Prostate gland (tissue), 2 donors: ENCODE results near the gene MARK3. TPM values are rescaled to one million over a fixed set of nuclear protein-coding genes. Genes with fewer than 3 reads are reported as not detected.

Source experiments
- DNase-seq: peaks from one replicate; pipeline ENCODE4 v3.0.0-alpha.2; 2019; ENCODE audit warnings: low spot score
- H3K27ac ChIP-seq, 2 donors: fragments of 200-600 bp; sonication (generic); 2 replicates each; pipeline ENCODE4 v1.5.1; 2017 to 2019
- H3K27me3 ChIP-seq: fragments of 200-600 bp; sonication (generic); replicated peaks from 2 replicates; pipeline ENCODE4 v1.5.1; 2019; ENCODE audit not compliant: insufficient read depth
- H3K36me3 ChIP-seq, 2 donors: fragments of 200-600 bp; sonication (generic); 1 replicate in 1 of 2; 2 replicates in 1 of 2; pipeline versions ENCODE4 v1.5.1 to v1.8.1; 2017 to 2019
- H3K4me1 ChIP-seq: fragments of 200-600 bp; sonication (generic); replicated peaks from 2 replicates; pipeline ENCODE4 v1.5.1; 2019
- H3K4me3 ChIP-seq, 2 donors: fragments of 200-600 bp; sonication (generic); 2 replicates each; pipeline ENCODE4 v1.5.1; 2017 to 2019
- H3K9me3 ChIP-seq: fragments of 200-600 bp; sonication (generic); 2 replicates; pipeline ENCODE4 v1.5.1; 2017
- CTCF ChIP-seq, 4 experiments: fragments of 200-600 bp in 2 of 4; fragments of 450-650 bp in 2 of 4; sonication (generic) in 2 of 4; IDR thresholded peaks; 1 replicate in 3 of 4; 2 replicates in 1 of 4; pipeline ENCODE4 v1.5.1; 2016 to 2019; ENCODE audit warnings: antibody characterized with exemption in 4 of 4, mild to moderate bottlenecking in 2 of 4, moderate library complexity in 2 of 4
- POLR2A ChIP-seq: fragments of 450-650 bp; IDR thresholded peaks from one replicate; pipeline ENCODE4 v1.6.1; 2016; ENCODE audit warnings: antibody characterized with exemption, mild to moderate bottlenecking
- POLR2AphosphoS5 ChIP-seq: sonication (generic); formaldehyde crosslinking; IDR thresholded peaks from one replicate; pipeline ENCODE4 v1.6.1; 2017; ENCODE audit warnings: antibody characterized with exemption
- WGBS: methylation state at CpG from one replicate; pipeline ENCODE4 v1.1.5; 2018; 5-methylcytosine and 5-hydroxymethylcytosine counted together
- intact Hi-C: fragments of 100-400 bp; cut with DNase I; formaldehyde crosslinking; loops from one replicate; pipeline ENCODE4 v1.14.2; 2022
- total RNA-seq, 2 donors: library from RNA; depleted of rRNA; stranded (reverse); fragments of >200 nt; gene quantifications; one replicate each; pipeline ENCODE4 v1.1.0, GENCODE V29; 2016

The MARK3 gene
- total RNA-seq, 2 donors from 2014 or later = 51.5 to 115 TPM

- 71% methylated on average over 6 of the region's 6 CpGs for WGBS
These were observed 44.6 kb upstream of the MARK3 start for GRCh38 chr14:103340480-103341212.

DNA sequence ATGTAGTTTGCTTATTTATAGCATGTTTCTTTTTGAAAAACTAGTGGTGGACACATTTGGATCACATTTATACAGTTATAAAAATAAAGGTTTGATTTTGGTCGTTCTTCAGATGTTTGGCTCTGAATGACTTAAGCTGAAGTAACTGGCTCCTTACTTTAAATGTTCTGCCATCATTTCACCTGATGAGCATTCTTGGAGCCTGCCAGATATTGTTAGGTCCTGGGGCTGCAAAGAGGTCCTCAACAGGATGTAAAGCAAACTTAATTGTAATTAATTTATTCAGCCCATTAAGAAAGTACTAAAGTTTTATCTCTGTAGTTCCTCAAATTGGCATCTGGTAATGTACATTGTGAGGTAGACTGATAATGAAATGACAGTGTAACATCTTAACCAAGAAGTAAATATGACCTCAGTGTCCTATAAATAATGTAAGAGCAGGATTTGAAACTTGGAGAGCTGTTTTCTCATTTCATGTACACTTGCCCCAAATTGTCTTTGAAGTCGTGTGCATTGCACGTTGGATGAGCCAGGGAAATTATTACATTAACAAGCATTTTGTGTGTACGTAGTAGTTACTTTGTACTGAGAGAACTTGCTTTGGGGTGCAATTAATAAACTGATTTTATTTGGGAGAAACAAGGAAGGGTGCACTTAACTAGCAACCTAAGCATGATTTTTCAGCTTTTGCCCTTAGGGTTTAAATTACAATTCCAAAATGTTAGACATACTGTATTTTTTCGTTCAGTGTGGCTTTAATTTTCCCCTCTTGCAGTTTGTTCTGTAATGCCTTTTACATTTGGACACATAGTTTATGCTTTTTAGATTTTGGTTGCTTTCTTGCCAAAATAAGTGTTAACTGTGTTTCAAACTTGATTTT, 43.7 kb upstream of the MARK3 start:
- H3K27me3 ChIP-seq = no peaks in the 10 kb centered on the region
- intact Hi-C loops = no loop called here
- H3K4me1 ChIP-seq = peaks cover 4% of the 10 kb centered on the region
- no peak overlapping the region for H3K27ac ChIP-seq
- H3K4me3 ChIP-seq = no peak overlapping the region
- TF ChIP-seq POLR2AphosphoS5 (no peak), POLR2A (no peak), CTCF (IDR thresholded peaks at IDR 0.05) (no peak)
- H3K36me3 ChIP-seq = peaks cover 25 to 30% of the 10 kb centered on the region in 2 donors
- DNase-seq = no peak
- 50% methylated on average over 5 of the region's 5 CpGs for WGBS
- no peaks in the 10 kb centered on the region for H3K9me3 ChIP-seq

More at GRCh38 chr14:103340480-103341212, 44.6 kb upstream of the MARK3 start:
- H3K27ac ChIP-seq = no peak overlapping the region
- H3K36me3 ChIP-seq = peaks cover 25 to 35% of the 10 kb centered on the region in 2 donors
- no peaks in the 10 kb centered on the region for H3K9me3 ChIP-seq
- no peak for TF ChIP-seq POLR2A
- TF ChIP-seq CTCF (IDR thresholded peaks at IDR 0.05) = no peak
- TF ChIP-seq POLR2AphosphoS5 = no peak
- peaks cover 4% of the 10 kb centered on the region for H3K4me1 ChIP-seq
- intact Hi-C loops = no loop called here
- no peak overlapping the region for H3K4me3 ChIP-seq
- no peak for DNase-seq
- H3K27me3 ChIP-seq = no peaks in the 10 kb centered on the region

- 73% methylated on average over 4 of the region's 4 CpGs for WGBS
- Histone ChIP-seq H3K4me3 (no peak overlapping the region), H3K27ac (no peak overlapping the region), H3K4me1 (no peaks in the 10 kb centered on the region), H3K27me3 (no peaks in the 10 kb centered on the region), H3K9me3 (no peaks in the 10 kb centered on the region), H3K36me3 (peaks cover 16 to 20% of the 10 kb centered on the region in 2 donors)
- TF ChIP-seq CTCF (IDR thresholded peaks at IDR 0.05) (no peak), POLR2AphosphoS5 (no peak), POLR2A (no peak)
- intact Hi-C loops = no loop called here
- DNase-seq = no peak
These were observed 41.9 kb upstream of the MARK3 start for GRCh38 chr14:103343164-103343879.

DNA sequence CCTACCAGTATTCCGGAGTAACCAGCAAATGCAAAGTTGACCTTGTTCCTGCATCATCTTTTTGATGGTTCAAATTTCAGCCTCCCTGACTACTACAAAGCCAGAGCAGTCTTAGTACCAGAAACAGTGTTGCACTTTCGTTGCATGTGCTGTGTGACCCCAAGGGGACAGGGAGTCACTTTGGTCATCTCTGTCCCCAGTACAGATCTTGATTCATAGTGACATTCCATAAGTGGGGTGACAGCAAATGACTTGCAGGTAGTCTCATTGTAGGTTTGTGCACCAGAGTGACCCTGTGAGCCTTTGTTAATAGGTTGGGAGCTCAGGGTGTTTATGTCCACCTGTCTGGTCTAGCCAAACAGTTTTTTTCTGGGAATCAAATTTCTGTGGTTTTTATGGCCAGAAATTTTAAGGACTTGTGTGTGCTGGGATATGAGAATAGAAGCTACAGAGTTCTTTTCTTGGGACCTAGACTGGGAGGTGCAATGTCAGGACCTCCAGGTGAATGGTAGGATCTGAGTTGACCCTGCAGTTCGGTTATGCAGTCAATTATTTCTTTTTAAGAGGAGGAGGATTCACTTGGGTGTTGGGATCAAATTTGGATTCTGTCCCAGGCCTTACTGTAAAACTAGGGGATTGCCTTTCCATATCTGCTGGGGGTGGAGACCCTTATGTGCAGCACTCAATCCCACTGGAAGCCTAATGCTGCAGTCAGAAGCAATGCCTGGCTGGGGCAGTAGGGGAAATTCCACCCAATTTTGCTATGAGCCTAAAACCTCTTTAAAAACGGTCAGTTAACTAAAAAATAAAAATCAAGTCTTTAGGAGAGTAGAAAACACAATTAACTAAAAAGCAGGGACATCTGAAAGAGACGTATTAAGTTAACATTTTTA, 41.1 kb upstream of the MARK3 start:
- TF ChIP-seq POLR2AphosphoS5 = no peak
- no peak for TF ChIP-seq POLR2A
- TF ChIP-seq CTCF (IDR thresholded peaks at IDR 0.05) = no peak
- intact Hi-C loops = no loop called here
- WGBS = 87% methylated on average over 5 of the region's 5 CpGs
- Histone ChIP-seq H3K27me3 (no peaks in the 10 kb centered on the region), H3K9me3 (no peaks in the 10 kb centered on the region), H3K4me1 (no peaks in the 10 kb centered on the region), H3K36me3 (peaks cover 8 to 13% of the 10 kb centered on the region in 2 donors), H3K4me3 (no peak overlapping the region), H3K27ac (no peak overlapping the region)
- no peak for DNase-seq
